Posterior vena cava (tissue), 2 donors: ENCODE measurements around the gene GABRA4. TPM values are rescaled to one million over a fixed set of nuclear protein-coding genes. Genes with fewer than 3 reads are reported as not detected.

Experiments
- total RNA-seq, 2 donors: library from RNA; stranded (reverse); fragmentation: NEBNext Ultra II Directional; extraction: Animal tissue kit (Norgen Biotek cat#: 25700); gene quantifications; one replicate each; pipeline ENCODE4 v1.2.1, GENCODE V29; 2021
- donor health status: DM: yes; HTN: yes; CAD: no.
- donor health status: DM: yes; HTN: yes; CAD: no.

GABRA4 gene
- total RNA-seq, 2 donors from 2014 or later, result not detected

Other genes starting within 250 kb of the GABRA4 start
- not detected for gene COX7B2, start 84.3 kb downstream of the GABRA4 start, total RNA-seq
- not detected for gene GABRB1, start 38.0 kb upstream of the GABRA4 start, total RNA-seq